Measurements from ENCODE around the gene PITPNC1. TPM values are rescaled to one million over a fixed set of nuclear protein-coding genes. Genes with fewer than 3 reads are reported as not detected.
"Not testable (repeated sequence)": the region's sequence is repeated elsewhere in the genome, so short reads cannot be mapped to it uniquely, and the experiment has no call there.

PITPNC1 gene
- total RNA-seq, 4 donors from 2014 or later = 1.9 to 12.4 (median 5.2) TPM

GRCh38 chr17:67491009-67491680 is 114.1 kb downstream of the PITPNC1 start:
- Histone ChIP-seq H3K27ac (peak overlapping the region in 3 of 4 donors; percentile 15 to 55 (median 30)), H3K4me3 (no peak overlapping the region), H3K27me3 (no peaks in the 10 kb centered on the region), H3K4me1 (peaks cover 0 to 8% (median 3%) of the 10 kb centered on the region in 4 donors), H3K36me3 (no peaks in the 10 kb centered on the region), H3K9me3 (no peaks in the 10 kb centered on the region)
- peak; percentile 43 to 78 (median 62) for DNase-seq
- no peak for TF ChIP-seq CTCF (IDR thresholded peaks at IDR 0.05)
- TF ChIP-seq POLR2A (IDR thresholded peaks at IDR 0.05) = no peak

- no peak overlapping the region for H3K4me3 ChIP-seq
- no peaks in the 10 kb centered on the region for H3K9me3 ChIP-seq
- H3K27ac ChIP-seq = peak overlapping the region in 2 of 4 donors; percentile 8 to 55
These were observed 114.6 kb downstream of the PITPNC1 start for GRCh38 chr17:67491681-67492024.

GRCh38 chr17:67492251-67492740 is 115.2 kb downstream of the PITPNC1 start:
- no peaks in the 10 kb centered on the region for H3K27me3 ChIP-seq
- no peaks in the 10 kb centered on the region for H3K9me3 ChIP-seq
- H3K36me3 ChIP-seq = no peaks in the 10 kb centered on the region
- H3K4me1 ChIP-seq = peaks cover 0 to 8% (median 3%) of the 10 kb centered on the region in 4 donors
- TF ChIP-seq POLR2A (IDR thresholded peaks at IDR 0.05) (no peak), CTCF (IDR thresholded peaks at IDR 0.05) (no peak)
- H3K4me3 ChIP-seq = no peak overlapping the region
- no peak for DNase-seq
- peak overlapping the region in 1 of 4 donors; percentile 55 for H3K27ac ChIP-seq

More at GRCh38 chr17:67491681-67492024, 114.6 kb downstream of the PITPNC1 start:
- DNase-seq = no peak
- Histone ChIP-seq H3K4me1 (peaks cover 0 to 8% (median 3%) of the 10 kb centered on the region in 4 donors), H3K36me3 (no peaks in the 10 kb centered on the region), H3K27me3 (no peaks in the 10 kb centered on the region)
- TF ChIP-seq POLR2A (IDR thresholded peaks at IDR 0.05) (no peak), CTCF (IDR thresholded peaks at IDR 0.05) (no peak)

- H3K27ac ChIP-seq = no peak overlapping the region
- DNase-seq = no peak
These were observed 115.9 kb downstream of the PITPNC1 start for GRCh38 chr17:67492824-67493517.

GRCh38 chr17:67493812-67494211 is 116.7 kb downstream of the PITPNC1 start:
- Histone ChIP-seq H3K36me3 (no peaks in the 10 kb centered on the region), H3K4me1 (peaks cover 0 to 8% (median 3%) of the 10 kb centered on the region in 4 donors), H3K27ac (no peak overlapping the region), H3K4me3 (no peak overlapping the region), H3K9me3 (no peaks in the 10 kb centered on the region), H3K27me3 (no peaks in the 10 kb centered on the region)
- DNase-seq = no peak
- TF ChIP-seq CTCF (IDR thresholded peaks at IDR 0.05) = no peak
- no peak for TF ChIP-seq POLR2A (IDR thresholded peaks at IDR 0.05)

More at GRCh38 chr17:67492824-67493517, 115.9 kb downstream of the PITPNC1 start:
- Histone ChIP-seq H3K27me3 (no peaks in the 10 kb centered on the region), H3K36me3 (no peaks in the 10 kb centered on the region), H3K4me1 (peaks cover 0 to 8% (median 3%) of the 10 kb centered on the region in 4 donors), H3K9me3 (no peaks in the 10 kb centered on the region), H3K4me3 (no peak overlapping the region)
- TF ChIP-seq POLR2A (IDR thresholded peaks at IDR 0.05) = no peak
- no peak for TF ChIP-seq CTCF (IDR thresholded peaks at IDR 0.05)

- not testable (repeated sequence) for H3K36me3 ChIP-seq, H3K27me3 ChIP-seq
These were observed 118.5 kb downstream of the PITPNC1 start for GRCh38 chr17:67495534-67495933.

More at GRCh38 chr17:67495534-67495933, 118.5 kb downstream of the PITPNC1 start:
- H3K4me3 ChIP-seq, H3K9me3 ChIP-seq, H3K4me1 ChIP-seq, H3K27ac ChIP-seq, DNase-seq: not testable (repeated sequence)

Data from Peyer's patch (tissue), 4 donors.